ENCODE measurements around the gene FIGNL2. TPM values are rescaled to one million over a fixed set of nuclear protein-coding genes. Genes with fewer than 3 reads are reported as not detected.
A peak's percentile ranks its signal among the peaks of the same experiment; 100 is the strongest.

The FIGNL2 gene
- polyA plus RNA-seq, 2 of the 4 experiments (the other 2 are of a cell fraction): 0.26 to 0.46 TPM

- Histone ChIP-seq H3K4me2 (no peak overlapping the region), H3K4me1 (peaks cover 7% of the 10 kb centered on the region; the same call in 2 of the 3 replicates), H3K9me3 (no peaks in the 10 kb centered on the region), H3K27ac (no peak overlapping the region), H3K4me3 (no peak overlapping the region)
- FAIRE-seq (no peak), DNase-seq (ENCODE audit: low read depth in 1 of 2, low spot score in 1 of 2) (no peak), ATAC-seq (no peak)
- ChIA-PET CTCF (interaction anchor here (0.7 to 1.8 kb wide), 5 partner anchors 8 to 408 kb away, joined by 3 to 9 read pairs (median 6); no protein-coding TSS in a partner anchor), POLR2A (no interaction called here)
- TF ChIP-seq CBX8 (IDR thresholded peaks at IDR 0.05) (no peak), ZSCAN20 (CRISPR knock-in tag; IDR thresholded peaks at IDR 0.05) (no peak), EHF (CRISPR knock-in tag; IDR thresholded peaks at IDR 0.05) (no peak), HDAC2 (IDR thresholded peaks at IDR 0.05) (no peak), POLR2AphosphoS2 (conservative IDR thresholded peaks at IDR 0.05; ENCODE audit: low read length) (no peak), SREBF2 (IDR thresholded peaks at IDR 0.05) (no peak), RARB (CRISPR knock-in tag; IDR thresholded peaks at IDR 0.05) (no peak), JUNB (IDR thresholded peaks at IDR 0.05) (no peak), ELK1 (IDR thresholded peaks at IDR 0.05; ENCODE audit: low read depth, low read length) (no peak), TP53 (CRISPR knock-in tag; IDR thresholded peaks at IDR 0.05) (no peak), NFE2L2 (conservative IDR thresholded peaks at IDR 0.05; ENCODE audit: low read length) (no peak), FOXS1 (CRISPR knock-in tag; IDR thresholded peaks at IDR 0.05) (no peak), ZFP36 (IDR thresholded peaks at IDR 0.05; ENCODE audit: borderline replicate concordance, partially characterized antibody) (no peak), REST (IDR thresholded peaks at IDR 0.05) (no peak), ZC3H11A (IDR thresholded peaks at IDR 0.05) (no peak)
- WGBS (ENCODE audit: missing lambda C conversion rate): 54% methylated on average over 5 of the region's 5 CpGs
Measured at GRCh38 chr12:51829011-51829481, 19.5 kb downstream of the FIGNL2 start.

GRCh38 chr12:51827925-51828818, 20.3 kb downstream of the FIGNL2 start:
- 62% methylated on average over 11 of the region's 11 CpGs for WGBS (ENCODE audit: missing lambda C conversion rate)
- Histone ChIP-seq H3K27ac (no peak overlapping the region), H3K4me3 (no peak overlapping the region), H3K9me3 (no peaks in the 10 kb centered on the region), H3K4me1 (peaks cover 7% of the 10 kb centered on the region; the same call in 2 of the 3 replicates), H3K4me2 (no peak overlapping the region)
- TF ChIP-seq CHD4 (IDR thresholded peaks at IDR 0.05; ENCODE audit: borderline replicate concordance) (no peak), SMC3 (IDR thresholded peaks at IDR 0.05) (no peak), GATA3 (IDR thresholded peaks at IDR 0.05; ENCODE audit: borderline replicate concordance) (no peak)
- peak; percentile 10 to 31; a peak in 2 of 6 replicates for ATAC-seq
- CTCF ChIA-PET: interaction anchor here (1.1 to 1.8 kb wide), 2 partner anchors 8 to 407 kb away, joined by 6 to 7 read pairs; no protein-coding TSS in a partner anchor
- POLR2A ChIA-PET: no interaction called here
- FAIRE-seq: no peak
- DNase-seq (ENCODE audit: low read depth in 1 of 2, low spot score in 1 of 2): peak in 1 of 2 experiments; percentile 47

GRCh38 chr12:51826881-51827280, 21.6 kb downstream of the FIGNL2 start:
- DNase-seq (ENCODE audit: low read depth in 1 of 2, low spot score in 1 of 2): no peak
- Histone ChIP-seq H3K4me1 (peaks cover 13% of the 10 kb centered on the region), H3K9me3 (no peaks in the 10 kb centered on the region), H3K4me3 (no peak overlapping the region), H3K4me2 (no peak overlapping the region), H3K27ac (no peak overlapping the region)
- ChIA-PET CTCF (interaction anchor here (0.6 to 5.0 kb wide), 4 partner anchors 139 to 407 kb away, joined by 3 to 92 read pairs (median 4); no protein-coding TSS in a partner anchor), POLR2A (no interaction called here)
- no peak for ATAC-seq
- TF ChIP-seq HMGXB4 (CRISPR knock-in tag; IDR thresholded peaks at IDR 0.05; ENCODE audit: borderline replicate concordance) (no peak), ATOH8 (CRISPR knock-in tag; IDR thresholded peaks at IDR 0.05; ENCODE audit: low read depth) (no peak), HEYL (CRISPR knock-in tag; IDR thresholded peaks at IDR 0.05) (no peak), RAD21 (conservative IDR thresholded peaks at IDR 0.05 in 1 of 2, IDR thresholded peaks at IDR 0.05 in 1 of 2) (no peak)
- 92% methylated on average over 4 of the region's 4 CpGs for WGBS (ENCODE audit: missing lambda C conversion rate)
- FAIRE-seq: no peak

All from A549 (cell line).